ENCODE data around the gene PPFIA3. TPM values are rescaled to one million over a fixed set of nuclear protein-coding genes. Genes with fewer than 3 reads are reported as not detected.

The PPFIA3 gene
- total RNA-seq, 1 experiment from 2014 or later: 27.3 TPM

- no peak for TF ChIP-seq HMGA2 (CRISPR knock-in tag; IDR thresholded peaks at IDR 0.05)
- no peak for TF ChIP-seq CREB1 (CRISPR knock-in tag; IDR thresholded peaks at IDR 0.05)
- no peak for TF ChIP-seq NFATC4 (CRISPR knock-in tag; IDR thresholded peaks at IDR 0.05)
- TF ChIP-seq NFYB (CRISPR knock-in tag; conservative IDR thresholded peaks at IDR 0.05; ENCODE audit: low read depth): no peak
- no peak for TF ChIP-seq CTCF (IDR thresholded peaks at IDR 0.05)
- no peak for TF ChIP-seq NR3C1 (CRISPR knock-in tag; conservative IDR thresholded peaks at IDR 0.05; ENCODE audit: low read depth)
- TF ChIP-seq FOXK1 (CRISPR knock-in tag; IDR thresholded peaks at IDR 0.05): no peak
- TF ChIP-seq ERG (CRISPR knock-in tag; IDR thresholded peaks at IDR 0.05): no peak
- TF ChIP-seq ESRRA (CRISPR knock-in tag; IDR thresholded peaks at IDR 0.05; ENCODE audit: borderline replicate concordance): no peak
- TF ChIP-seq ZNF138 (CRISPR knock-in tag; conservative IDR thresholded peaks at IDR 0.05): no peak
- TF ChIP-seq FOXJ3 (CRISPR knock-in tag; IDR thresholded peaks at IDR 0.05; ENCODE audit: borderline replicate concordance): no peak
- no peak for TF ChIP-seq STAT6 (CRISPR knock-in tag; conservative IDR thresholded peaks at IDR 0.05; ENCODE audit: low read depth)
- TF ChIP-seq USF2 (CRISPR knock-in tag; IDR thresholded peaks at IDR 0.05): no peak
- TF ChIP-seq NR1H2 (CRISPR knock-in tag; IDR thresholded peaks at IDR 0.05): no peak
- no peak for TF ChIP-seq ZNF317 (CRISPR knock-in tag; IDR thresholded peaks at IDR 0.05; ENCODE audit: borderline replicate concordance, low read depth)
- TF ChIP-seq JUN (CRISPR knock-in tag; IDR thresholded peaks at IDR 0.05): no peak
- TF ChIP-seq ARID4B (CRISPR knock-in tag; IDR thresholded peaks at IDR 0.05; ENCODE audit: borderline replicate concordance): no peak
- TF ChIP-seq ZNF425 (CRISPR knock-in tag; conservative IDR thresholded peaks at IDR 0.05): no peak
- TF ChIP-seq ZNF281 (CRISPR knock-in tag; IDR thresholded peaks at IDR 0.05): no peak
- no peak for TF ChIP-seq NR2C2 (CRISPR knock-in tag; IDR thresholded peaks at IDR 0.05)
- Mint-ChIP-seq H3K27ac (peak overlapping the region; percentile 6; the same call in 1 of the 2 replicates), H3K27me3 (ENCODE audit: low read depth) (peaks cover 52% of the 10 kb centered on the region), H3K9me3 (no peaks in the 10 kb centered on the region), H3K4me3 (no peak overlapping the region), H3K4me1 (peaks cover 27% of the 10 kb centered on the region), H3K36me3 (peaks cover 30% of the 10 kb centered on the region)
- ChIA-PET POLR2A (no interaction called here), CTCF (interaction anchor here (0.6 to 3.1 kb wide), 6 partner anchors 9 to 118 kb away, joined by 3 to 6 read pairs (median 4); no protein-coding TSS in a partner anchor)
- DNase-seq (ENCODE audit: low spot score) (no peak), ATAC-seq (no peak)
Measured at GRCh38 chr19:49136771-49137171, 17.4 kb downstream of the PPFIA3 start.
